Nephron (organoid): ENCODE data around the gene NOTUM.

ENCODE experiments used
- H3K27ac Mint-ChIP-seq, 3 experiments: 2 replicates each; pipeline ENCODE4 v1.8.0; 2020; ENCODE audit warnings: mixed read lengths in 3 of 3, mild to moderate bottlenecking in 2 of 3, moderate library complexity in 1 of 3
- H3K27me3 Mint-ChIP-seq: 2 replicates; pipeline ENCODE4 v1.8.0; 2021; ENCODE audit warnings: low read depth, mild to moderate bottlenecking, moderate library complexity, mixed read lengths
- H3K36me3 Mint-ChIP-seq: 2 replicates; pipeline ENCODE4 v1.8.0; 2020; ENCODE audit warnings: low read depth, mixed read lengths
- H3K4me1 Mint-ChIP-seq: 2 replicates; pipeline ENCODE4 v1.8.0; 2020; ENCODE audit warnings: mixed read lengths
- H3K4me3 Mint-ChIP-seq, 3 experiments: 2 replicates each; pipeline ENCODE4 v1.8.0; 2020; ENCODE audit warnings: mild to moderate bottlenecking in 3 of 3, mixed read lengths in 3 of 3, moderate library complexity in 2 of 3
- H3K9me3 Mint-ChIP-seq: 2 replicates; pipeline ENCODE4 v1.8.0; 2020; ENCODE audit warnings: mixed read lengths
- TF ChIP-seq, protein P1 (sequence below), 3 experiments: fragments of 200-600 bp; sonication (generic); IDR thresholded peaks; one replicate each; pipeline ENCODE4 v1.5.0; 2021; ENCODE audit warnings: antibody characterized with exemption in 3 of 3; ENCODE audit not compliant: unreplicated experiment in 3 of 3

Gene NOTUM

DNA sequence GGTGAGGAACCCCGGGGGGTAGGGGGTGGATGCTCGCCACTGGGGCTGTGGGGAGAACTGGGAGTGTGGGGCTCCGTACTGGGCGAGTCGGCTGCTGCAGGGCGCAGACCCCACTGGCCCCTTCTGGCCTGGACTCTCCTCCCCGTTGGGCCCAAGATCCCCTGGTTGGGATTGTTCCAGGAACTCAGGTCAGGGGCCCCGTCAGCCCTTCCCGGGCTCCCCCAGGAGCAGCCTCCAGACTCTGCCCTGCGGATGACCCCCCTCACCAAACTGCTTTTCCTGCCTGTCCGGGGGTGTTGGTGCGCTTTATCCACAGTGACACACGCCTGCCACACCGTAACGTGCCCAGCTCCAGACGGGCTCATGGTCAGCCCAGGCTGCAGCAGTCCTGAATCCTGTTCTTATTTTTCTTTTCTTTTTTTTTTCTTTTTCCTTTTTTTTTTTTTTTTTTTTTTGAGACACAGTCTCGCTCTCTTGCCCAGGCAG lies 40.6 kb upstream of the NOTUM start:
- Mint-ChIP-seq H3K36me3 (peaks cover 5% of the 10 kb centered on the region), H3K27me3 (no peaks in the 10 kb centered on the region), H3K27ac (peak overlapping the region in 1 of 3 experiments; percentile 63), H3K4me1 (peaks cover 37% of the 10 kb centered on the region), H3K9me3 (no peaks in the 10 kb centered on the region), H3K4me3 (no peak overlapping the region)
- TF ChIP-seq, protein P1, sequence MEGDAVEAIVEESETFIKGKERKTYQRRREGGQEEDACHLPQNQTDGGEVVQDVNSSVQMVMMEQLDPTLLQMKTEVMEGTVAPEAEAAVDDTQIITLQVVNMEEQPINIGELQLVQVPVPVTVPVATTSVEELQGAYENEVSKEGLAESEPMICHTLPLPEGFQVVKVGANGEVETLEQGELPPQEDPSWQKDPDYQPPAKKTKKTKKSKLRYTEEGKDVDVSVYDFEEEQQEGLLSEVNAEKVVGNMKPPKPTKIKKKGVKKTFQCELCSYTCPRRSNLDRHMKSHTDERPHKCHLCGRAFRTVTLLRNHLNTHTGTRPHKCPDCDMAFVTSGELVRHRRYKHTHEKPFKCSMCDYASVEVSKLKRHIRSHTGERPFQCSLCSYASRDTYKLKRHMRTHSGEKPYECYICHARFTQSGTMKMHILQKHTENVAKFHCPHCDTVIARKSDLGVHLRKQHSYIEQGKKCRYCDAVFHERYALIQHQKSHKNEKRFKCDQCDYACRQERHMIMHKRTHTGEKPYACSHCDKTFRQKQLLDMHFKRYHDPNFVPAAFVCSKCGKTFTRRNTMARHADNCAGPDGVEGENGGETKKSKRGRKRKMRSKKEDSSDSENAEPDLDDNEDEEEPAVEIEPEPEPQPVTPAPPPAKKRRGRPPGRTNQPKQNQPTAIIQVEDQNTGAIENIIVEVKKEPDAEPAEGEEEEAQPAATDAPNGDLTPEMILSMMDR (IDR thresholded peaks at IDR 0.05; ENCODE audit: unreplicated experiment in 3 of 3), result no peak

DNA sequence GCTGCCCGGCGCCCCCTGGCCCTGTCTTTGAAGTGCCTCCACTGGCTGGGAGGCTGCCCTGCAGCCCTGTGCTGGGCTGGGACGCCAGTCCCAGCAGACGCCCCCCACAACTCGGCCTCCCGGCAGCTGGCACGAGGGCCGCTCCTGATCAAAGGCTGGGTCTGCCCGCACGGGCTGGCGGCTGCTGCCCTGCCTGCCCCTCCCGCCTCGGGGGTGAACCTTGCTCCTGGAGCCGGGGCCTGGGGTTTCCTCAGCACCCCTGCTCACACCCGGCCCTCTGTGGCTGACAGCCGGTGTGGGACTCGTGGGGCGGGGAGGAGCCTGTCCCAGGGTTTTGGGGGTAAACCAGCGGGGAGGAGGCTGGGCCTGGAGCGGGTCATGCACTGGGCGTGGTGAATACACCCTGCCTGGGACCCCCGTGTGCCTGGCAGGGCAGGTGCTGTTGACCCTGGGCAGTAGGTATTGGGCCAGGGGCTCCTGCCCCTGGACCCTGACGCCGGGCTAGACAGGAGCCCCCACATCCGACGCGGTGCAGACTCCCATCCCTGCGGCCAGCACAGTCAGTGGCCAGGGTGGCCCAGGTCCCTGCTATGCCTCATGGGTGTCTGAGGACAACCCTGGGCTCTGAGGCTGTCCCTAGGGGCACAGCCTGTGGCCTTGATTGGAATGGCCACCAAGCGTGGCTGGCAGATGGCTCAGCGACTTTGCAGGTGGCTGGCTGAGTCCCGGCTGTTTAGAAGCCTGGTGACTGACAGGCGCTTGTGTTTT lies 40.0 kb upstream of the NOTUM start:
- Mint-ChIP-seq H3K27me3 (no peaks in the 10 kb centered on the region), H3K36me3 (peaks cover 5% of the 10 kb centered on the region), H3K4me3 (no peak overlapping the region), H3K9me3 (no peaks in the 10 kb centered on the region), H3K27ac (peak overlapping the region in 2 of 3 experiments; percentile 77 to 97), H3K4me1 (peaks cover 31% of the 10 kb centered on the region)
- TF ChIP-seq, protein P1 (IDR thresholded peaks at IDR 0.05; ENCODE audit: unreplicated experiment in 3 of 3), result no peak

GRCh38 chr17:81999976-82000802 lies 39.2 kb upstream of the NOTUM start:
- Mint-ChIP-seq H3K4me1 (peaks cover 28% of the 10 kb centered on the region), H3K4me3 (peak overlapping the region in 1 of 3 experiments; percentile 71), H3K27ac (peak overlapping the region; percentile 28 to 97 (median 77)), H3K9me3 (no peaks in the 10 kb centered on the region), H3K27me3 (no peaks in the 10 kb centered on the region), H3K36me3 (peaks cover 5% of the 10 kb centered on the region)
- TF ChIP-seq, protein P1 (IDR thresholded peaks at IDR 0.05; ENCODE audit: unreplicated experiment in 3 of 3), result peak in 1 of 3 experiments; percentile 6

- no peaks in the 10 kb centered on the region for H3K9me3 Mint-ChIP-seq
- H3K4me1 Mint-ChIP-seq, result peaks cover 28% of the 10 kb centered on the region
- peak overlapping the region; percentile 28 to 77 (median 57) for H3K27ac Mint-ChIP-seq
- TF ChIP-seq, protein P1 (IDR thresholded peaks at IDR 0.05; ENCODE audit: unreplicated experiment in 3 of 3), result no peak
- H3K4me3 Mint-ChIP-seq, result no peak overlapping the region
- H3K36me3 Mint-ChIP-seq, result peaks cover 5% of the 10 kb centered on the region
- no peaks in the 10 kb centered on the region for H3K27me3 Mint-ChIP-seq
These were observed 38.6 kb upstream of the NOTUM start for GRCh38 chr17:81999587-81999975.

GRCh38 chr17:81998691-81999438 lies 37.9 kb upstream of the NOTUM start:
- Mint-ChIP-seq H3K36me3 (peaks cover 5% of the 10 kb centered on the region), H3K4me3 (no peak overlapping the region), H3K9me3 (no peaks in the 10 kb centered on the region), H3K27me3 (no peaks in the 10 kb centered on the region), H3K27ac (peak overlapping the region in 2 of 3 experiments; percentile 74 to 88), H3K4me1 (peaks cover 29% of the 10 kb centered on the region)
- TF ChIP-seq, protein P1 (IDR thresholded peaks at IDR 0.05; ENCODE audit: unreplicated experiment in 3 of 3), result no peak
